Activated naive CD4-positive, alpha-beta T cell treated with anti-CD3 and anti-CD28 coated beads for 36 hours (primary cell): ENCODE measurements around the gene JUND. TPM values are rescaled to one million over a fixed set of nuclear protein-coding genes. Genes with fewer than 3 reads are reported as not detected.

Experiments used
- CTCF ChIA-PET: fragments of 350-600 bp; sonication (Branson Sonifier 250); formaldehyde crosslinking; loops from one replicate; lab custom pipeline; 2021; ENCODE audit warnings: antibody characterized with exemption; lab: Charles Lee
- DNase-seq: peaks from one replicate; pipeline ENCODE4 v3.0.0-alpha.2; 2020
- H3K27ac Mint-ChIP-seq: one replicate; pipeline ENCODE4 v1.8.0; 2021; ENCODE audit warnings: mild to moderate bottlenecking, mixed read lengths
- H3K27me3 Mint-ChIP-seq: one replicate; pipeline ENCODE4 v1.8.0; 2021; ENCODE audit warnings: low read depth, mixed read lengths
- H3K36me3 Mint-ChIP-seq: one replicate; pipeline ENCODE4 v1.8.0; 2021; ENCODE audit warnings: low read depth, mixed read lengths
- H3K4me1 Mint-ChIP-seq: one replicate; pipeline ENCODE4 v1.8.0; 2021; ENCODE audit warnings: low read depth, mixed read lengths
- H3K4me3 Mint-ChIP-seq: one replicate; pipeline ENCODE4 v1.8.0; 2021; ENCODE audit warnings: mild to moderate bottlenecking, moderate library complexity, mixed read lengths
- H3K9me3 Mint-ChIP-seq: one replicate; pipeline ENCODE4 v1.8.0; 2021; ENCODE audit warnings: mixed read lengths
- intact Hi-C: fragments of 100-400 bp; cut with micrococcal nuclease; formaldehyde crosslinking; loops from one replicate; pipeline ENCODE4 v1.15.1; 2023
- total RNA-seq, 2 experiments: library from RNA; stranded (reverse); gene quantifications; one replicate each; pipeline ENCODE4 v1.2.3, GENCODE V29; 2021

Gene JUND
- total RNA-seq, 2 experiments from 2014 or later = 87.9 to 105 TPM

DNA sequence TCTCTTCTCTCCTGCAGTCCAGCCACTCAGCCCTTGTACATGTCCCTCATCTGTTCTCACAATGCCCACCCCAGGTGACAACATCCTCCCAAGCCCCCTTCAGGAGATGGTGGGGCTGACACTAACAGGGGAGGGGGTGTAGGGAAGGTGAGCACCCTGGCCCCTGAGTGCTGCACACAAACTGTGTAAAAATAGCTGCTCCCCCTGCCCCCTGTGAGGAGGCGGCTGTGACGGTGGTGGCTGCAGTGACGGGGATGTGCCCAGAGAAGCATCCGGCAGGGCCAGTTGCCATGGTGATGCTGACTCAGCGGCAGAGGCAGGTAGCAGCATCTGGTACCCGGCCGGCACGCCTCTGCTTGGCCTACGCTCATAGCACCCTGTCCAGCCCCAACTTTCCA lies 13.0 kb upstream of the JUND start:
- Mint-ChIP-seq H3K36me3 (peaks cover 1% of the 10 kb centered on the region), H3K27ac (peak overlapping the region; percentile 79), H3K4me3 (peak overlapping the region; percentile 89), H3K27me3 (no peaks in the 10 kb centered on the region), H3K4me1 (peaks cover 74% of the 10 kb centered on the region), H3K9me3 (no peaks in the 10 kb centered on the region)
- CTCF ChIA-PET = interaction anchor here (5.9 kb wide), 1 partner anchor 14 kb away, joined by 82 read pairs; the partner anchor contains the start of gene JUND
- intact Hi-C loops = loop anchor here (1.0 to 5.0 kb wide), 3 partner anchors 10 to 123 kb away; partner anchors contain the start of genes JUND and SSBP4
- DNase-seq = peak; percentile 97

DNA sequence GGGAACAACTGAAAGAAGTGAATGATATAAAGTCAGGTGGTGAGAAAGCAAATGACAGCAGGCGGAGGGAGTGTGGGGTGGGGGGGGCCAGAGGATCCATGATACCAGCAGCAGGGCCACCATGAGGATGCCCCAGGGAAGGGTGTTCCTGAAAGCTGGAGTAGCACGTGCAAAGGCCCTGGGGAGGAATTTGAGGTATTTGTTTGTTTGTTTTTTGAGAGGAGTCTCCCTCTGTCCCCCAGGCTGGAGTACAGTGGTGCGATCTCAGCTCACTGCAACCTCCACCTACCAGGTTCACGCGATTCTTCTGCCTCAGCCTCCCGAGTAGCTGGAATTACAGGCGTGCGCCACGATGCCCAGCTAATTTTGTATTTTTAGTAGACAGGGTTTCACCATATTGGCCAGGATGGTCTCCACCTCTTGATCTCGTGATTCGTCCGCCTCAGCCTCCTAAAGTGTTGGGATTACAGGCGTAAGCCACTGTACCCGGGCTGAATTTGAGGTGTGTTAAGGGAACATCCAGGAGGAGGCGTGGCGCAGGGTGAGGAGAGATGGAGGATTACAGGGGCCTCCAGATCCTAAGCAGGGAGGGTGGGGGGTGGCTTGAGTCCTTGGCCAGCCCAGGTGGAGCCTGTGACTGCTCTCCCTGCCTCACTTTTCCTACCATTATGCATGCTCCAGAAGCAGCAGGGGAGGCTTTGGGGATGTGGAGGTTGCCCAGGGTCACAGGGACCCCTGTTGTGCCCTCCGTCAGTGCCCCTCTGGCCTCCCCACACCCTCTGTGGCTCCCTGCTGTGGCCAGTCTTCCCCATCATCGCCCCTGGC lies 12.4 kb upstream of the JUND start:
- H3K27ac Mint-ChIP-seq = peak overlapping the region; percentile 98
- DNase-seq = peak; percentile 24
- CTCF ChIA-PET = interaction anchor here (0.7 to 5.9 kb wide), 5 partner anchors 10 to 32 kb away, joined by 3 to 82 read pairs (median 7); partner anchors contain the start of genes JUND and LSM4
- peak overlapping the region; percentile 89 for H3K4me3 Mint-ChIP-seq
- no peaks in the 10 kb centered on the region for H3K9me3 Mint-ChIP-seq
- no peaks in the 10 kb centered on the region for H3K27me3 Mint-ChIP-seq
- peaks cover 70% of the 10 kb centered on the region for H3K4me1 Mint-ChIP-seq
- H3K36me3 Mint-ChIP-seq = peaks cover 1% of the 10 kb centered on the region
- intact Hi-C loops = loop anchor here (1.0 to 5.0 kb wide), 4 partner anchors 10 to 123 kb away; partner anchors contain the start of genes JUND, LSM4 and SSBP4

DNA sequence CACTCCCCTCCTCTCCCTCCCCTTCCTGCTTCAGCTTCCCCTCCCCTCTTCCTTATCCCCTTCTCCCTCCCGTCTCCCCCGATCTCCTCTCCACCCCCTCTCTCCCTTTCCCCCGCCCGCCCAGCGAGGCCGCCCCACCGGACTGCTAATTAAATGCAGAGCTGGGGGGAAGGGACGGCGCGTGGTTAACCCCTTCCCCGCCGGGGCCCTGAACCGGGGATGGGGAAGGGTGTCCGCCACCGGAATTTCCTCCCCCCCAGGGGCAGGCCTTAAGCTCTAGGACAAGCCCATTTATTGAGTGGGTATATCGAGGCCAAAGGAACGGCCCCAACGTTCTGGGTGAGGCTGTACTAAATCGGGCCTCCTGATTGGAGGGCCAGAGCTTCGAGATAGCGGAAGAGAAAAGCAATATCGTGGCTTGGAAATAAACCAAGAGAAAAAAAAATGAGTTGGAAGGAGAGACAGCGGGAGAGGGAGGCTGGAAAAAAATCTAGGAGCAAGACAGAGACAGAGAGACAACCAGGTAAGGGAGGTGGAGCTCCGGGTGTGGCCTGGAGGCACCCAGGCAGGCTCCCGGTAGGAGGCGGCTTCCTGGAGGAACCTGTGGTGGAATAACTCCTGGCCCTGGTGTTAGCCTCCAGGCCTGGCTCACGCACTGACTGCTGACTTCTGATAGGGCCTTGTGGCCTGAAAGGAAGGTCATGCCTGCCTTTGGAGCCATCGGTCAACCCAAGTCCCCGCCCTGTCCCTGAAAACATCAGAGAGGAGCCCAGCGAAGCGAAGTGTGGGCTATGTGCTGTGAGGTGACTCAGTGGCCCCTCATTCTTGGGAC lies 11.6 kb upstream of the JUND start:
- H3K9me3 Mint-ChIP-seq = no peaks in the 10 kb centered on the region
- peak; percentile 55 for DNase-seq
- CTCF ChIA-PET = interaction anchor here (0.7 to 5.9 kb wide), 7 partner anchors 10 to 33 kb away, joined by 3 to 82 read pairs (median 7); partner anchors contain the start of genes JUND and LSM4
- peak overlapping the region; percentile 98 for H3K27ac Mint-ChIP-seq
- H3K4me1 Mint-ChIP-seq = peaks cover 66% of the 10 kb centered on the region
- peaks cover 1% of the 10 kb centered on the region for H3K36me3 Mint-ChIP-seq
- intact Hi-C loops = loop anchor here (1.0 to 5.0 kb wide), 2 partner anchors 30 to 124 kb away; partner anchors contain the start of genes LSM4 and SSBP4
- peak overlapping the region; percentile 89 for H3K4me3 Mint-ChIP-seq
- H3K27me3 Mint-ChIP-seq = no peaks in the 10 kb centered on the region

- intact Hi-C loops = loop anchor here (5.0 kb wide), 1 partner anchor 125 kb away; the partner anchor contains the start of gene SSBP4
- DNase-seq = peak; percentile 36
- CTCF ChIA-PET = interaction anchor here (1.1 to 5.9 kb wide), 5 partner anchors 11 to 30 kb away, joined by 3 to 82 read pairs (median 7); partner anchors contain the start of genes JUND and LSM4
- H3K27me3 Mint-ChIP-seq = no peaks in the 10 kb centered on the region
- peaks cover 61% of the 10 kb centered on the region for H3K4me1 Mint-ChIP-seq
- peak overlapping the region; percentile 89 for H3K4me3 Mint-ChIP-seq
- H3K36me3 Mint-ChIP-seq = peaks cover 1% of the 10 kb centered on the region
- peak overlapping the region; percentile 98 for H3K27ac Mint-ChIP-seq
- no peaks in the 10 kb centered on the region for H3K9me3 Mint-ChIP-seq
These were observed 11.0 kb upstream of the JUND start for GRCh38 chr19:18292462-18292809.

DNA sequence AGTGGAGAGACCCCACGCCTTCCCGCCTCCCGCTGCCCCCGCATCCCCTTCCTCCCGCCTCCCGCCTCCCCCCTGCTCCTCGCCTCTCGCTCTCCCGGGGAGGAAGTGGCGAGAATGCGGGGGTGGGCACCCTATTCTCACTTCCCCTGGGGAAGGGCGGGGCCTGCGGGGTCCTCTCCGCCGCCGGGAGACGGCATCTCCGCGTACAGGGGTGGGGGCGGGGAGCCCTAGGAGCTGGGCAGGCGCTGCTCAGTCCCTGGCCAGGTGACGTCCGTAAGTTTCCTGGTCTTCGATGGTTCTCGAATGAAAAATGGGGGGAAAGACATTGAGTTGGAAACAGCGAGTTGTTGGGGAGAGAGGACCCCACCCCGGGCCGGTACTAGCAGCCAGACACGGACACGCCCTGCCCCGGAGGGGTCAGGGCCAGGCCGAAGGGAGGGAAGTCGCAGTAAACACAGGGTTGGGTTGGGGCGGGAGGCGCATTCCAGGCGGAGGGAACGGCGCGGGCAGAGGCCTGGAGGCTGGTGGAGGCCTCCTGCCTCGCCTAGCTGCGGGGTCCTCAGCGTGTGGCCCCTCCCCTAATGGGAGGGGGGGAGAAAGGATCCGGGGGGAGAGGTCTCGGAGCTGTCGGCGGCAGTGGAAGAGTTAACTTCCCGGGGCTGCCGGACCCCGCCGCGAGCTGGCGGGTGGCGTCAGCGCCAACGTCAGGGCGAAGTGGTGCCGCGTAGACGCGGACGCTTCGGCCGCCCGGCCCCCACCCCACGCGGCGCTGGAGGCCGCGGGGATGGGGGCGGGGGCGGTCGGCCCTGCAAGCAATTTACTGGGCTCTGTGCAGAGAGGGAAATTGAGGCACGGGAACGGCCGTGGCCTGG lies 10.4 kb upstream of the JUND start:
- CTCF ChIA-PET = interaction anchor here (1.1 to 5.9 kb wide), 4 partner anchors 12 to 26 kb away, joined by 3 to 82 read pairs (median 16); partner anchors contain the start of gene JUND
- peak overlapping the region; percentile 89 for H3K4me3 Mint-ChIP-seq
- no peaks in the 10 kb centered on the region for H3K27me3 Mint-ChIP-seq
- peaks cover 60% of the 10 kb centered on the region for H3K4me1 Mint-ChIP-seq
- H3K9me3 Mint-ChIP-seq = no peaks in the 10 kb centered on the region
- peak overlapping the region; percentile 98 for H3K27ac Mint-ChIP-seq
- intact Hi-C loops = loop anchor here (5.0 kb wide), 1 partner anchor 125 kb away; the partner anchor contains the start of gene SSBP4
- H3K36me3 Mint-ChIP-seq = peaks cover 1% of the 10 kb centered on the region
- DNase-seq = peak; percentile 93

GRCh38 chr19:18291019-18291524 lies 9.7 kb upstream of the JUND start:
- H3K4me1 Mint-ChIP-seq = peaks cover 64% of the 10 kb centered on the region
- intact Hi-C loops = loop anchor here (5.0 kb wide), 1 partner anchor 126 kb away; the partner anchor contains the start of gene SSBP4
- H3K36me3 Mint-ChIP-seq = peaks cover 1% of the 10 kb centered on the region
- peak overlapping the region; percentile 98 for H3K27ac Mint-ChIP-seq
- CTCF ChIA-PET = interaction anchor here (4.4 to 5.9 kb wide), 2 partner anchors 11 to 12 kb away, joined by 24 to 82 read pairs; partner anchors contain the start of gene JUND
- H3K4me3 Mint-ChIP-seq = peak overlapping the region; percentile 89
- no peaks in the 10 kb centered on the region for H3K27me3 Mint-ChIP-seq
- no peaks in the 10 kb centered on the region for H3K9me3 Mint-ChIP-seq
- DNase-seq = no peak

- H3K4me1 Mint-ChIP-seq = peaks cover 64% of the 10 kb centered on the region
- intact Hi-C loops = loop anchor here (1.0 to 5.0 kb wide), 5 partner anchors 8 to 127 kb away; partner anchors contain the start of gene SSBP4
- H3K36me3 Mint-ChIP-seq = peaks cover 1% of the 10 kb centered on the region
- no peaks in the 10 kb centered on the region for H3K9me3 Mint-ChIP-seq
- H3K27me3 Mint-ChIP-seq = no peaks in the 10 kb centered on the region
- peak overlapping the region; percentile 89 for H3K4me3 Mint-ChIP-seq
- peak; percentile 96 for DNase-seq
- peak overlapping the region; percentile 98 for H3K27ac Mint-ChIP-seq
- CTCF ChIA-PET = interaction anchor here (4.4 to 5.9 kb wide), 2 partner anchors 10 to 13 kb away, joined by 24 to 82 read pairs; partner anchors contain the start of gene JUND
These were observed 9.0 kb upstream of the JUND start for GRCh38 chr19:18290302-18291018.

- H3K4me3 Mint-ChIP-seq = peak overlapping the region; percentile 18
- H3K27me3 Mint-ChIP-seq = no peaks in the 10 kb centered on the region
- H3K4me1 Mint-ChIP-seq = peaks cover 65% of the 10 kb centered on the region
- H3K36me3 Mint-ChIP-seq = peaks cover 1% of the 10 kb centered on the region
- CTCF ChIA-PET = interaction anchor here (0.6 to 5.9 kb wide), 6 partner anchors 9 to 50 kb away, joined by 3 to 82 read pairs (median 4); partner anchors contain the start of gene JUND
- intact Hi-C loops = loop anchor here (1.0 to 10.0 kb wide), 6 partner anchors 7 to 545 kb away; partner anchors contain the start of genes SSBP4 and UPF1
- H3K9me3 Mint-ChIP-seq = no peaks in the 10 kb centered on the region
- DNase-seq = no peak
- H3K27ac Mint-ChIP-seq = peak overlapping the region; percentile 85
These were observed 8.3 kb upstream of the JUND start for GRCh38 chr19:18289471-18290301.

DNA sequence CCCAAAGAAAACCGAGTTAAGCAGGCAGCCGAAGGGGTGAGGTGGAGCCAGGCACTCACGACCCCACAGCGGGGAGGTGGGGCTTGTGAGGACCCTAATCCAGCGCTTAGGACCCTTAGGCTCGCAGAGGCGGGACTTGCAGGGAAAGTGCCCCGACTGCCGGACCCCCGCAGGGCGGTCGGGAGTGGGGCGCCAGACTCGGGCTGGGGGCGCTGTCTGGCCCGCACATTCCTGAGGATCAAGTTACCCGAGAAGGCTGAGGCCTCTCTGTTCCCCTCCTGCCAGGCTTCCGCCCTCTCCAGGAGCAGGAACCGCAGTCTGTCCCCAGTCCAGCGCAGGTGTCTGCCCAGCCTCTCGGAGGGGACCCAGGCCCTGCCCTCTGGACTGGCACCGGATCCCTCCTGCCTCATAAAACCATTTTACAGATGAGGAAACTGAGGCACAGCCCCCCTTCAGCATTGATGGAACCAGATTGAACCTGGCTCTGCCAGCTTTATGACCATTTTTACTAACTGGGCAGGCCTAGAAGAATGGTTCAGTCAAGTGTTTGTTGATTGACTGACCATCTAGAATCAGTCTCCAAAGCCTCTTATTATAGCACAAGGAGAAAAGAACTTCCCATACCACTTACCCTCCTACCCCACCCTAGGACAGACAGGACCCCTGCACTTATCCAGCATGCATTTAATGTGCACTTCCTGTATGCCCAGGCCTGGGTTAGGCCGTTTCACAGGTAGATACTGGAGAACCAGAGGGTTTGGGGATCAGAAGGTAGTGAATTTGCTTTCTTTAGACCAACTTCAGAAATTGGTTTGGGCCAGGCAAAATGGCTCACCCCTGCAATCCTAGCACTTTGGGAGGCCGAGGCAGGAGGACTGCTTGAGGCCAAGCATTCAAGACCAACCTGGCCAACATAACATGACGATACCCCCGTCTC lies 6.7 kb upstream of the JUND start:
- intact Hi-C loops = loop anchor here (10.0 kb wide), 1 partner anchor 547 kb away; the partner anchor contains the start of gene UPF1
- H3K4me3 Mint-ChIP-seq = no peak overlapping the region
- H3K36me3 Mint-ChIP-seq = peaks cover 1% of the 10 kb centered on the region
- no peaks in the 10 kb centered on the region for H3K27me3 Mint-ChIP-seq
- H3K9me3 Mint-ChIP-seq = no peaks in the 10 kb centered on the region
- peaks cover 56% of the 10 kb centered on the region for H3K4me1 Mint-ChIP-seq
- DNase-seq = no peak
- H3K27ac Mint-ChIP-seq = no peak overlapping the region
- CTCF ChIA-PET = interaction anchor here (5.9 kb wide), 1 partner anchor 8 kb away, joined by 82 read pairs; the partner anchor contains the start of gene JUND
